OCI-LY3 (cell line): ENCODE measurements around the gene NUPR1.

ENCODE experiments used
- EZH2phosphoT487 ChIP-seq: fragments of 200-600 bp; shearing (Covaris generic); IDR thresholded peaks from 2 replicates; pipeline ENCODE4 v1.6.1; 2018; ENCODE audit warnings: antibody characterized with exemption, mixed run types, low read depth
- TF ChIP-seq, protein P1 (sequence below): fragments of 200-600, 300-600 bp; sonication (generic); IDR thresholded peaks from 2 replicates; pipeline ENCODE4 v1.5.1; 2014; ENCODE audit warnings: antibody characterized with exemption, low read length, low read depth

DNA sequence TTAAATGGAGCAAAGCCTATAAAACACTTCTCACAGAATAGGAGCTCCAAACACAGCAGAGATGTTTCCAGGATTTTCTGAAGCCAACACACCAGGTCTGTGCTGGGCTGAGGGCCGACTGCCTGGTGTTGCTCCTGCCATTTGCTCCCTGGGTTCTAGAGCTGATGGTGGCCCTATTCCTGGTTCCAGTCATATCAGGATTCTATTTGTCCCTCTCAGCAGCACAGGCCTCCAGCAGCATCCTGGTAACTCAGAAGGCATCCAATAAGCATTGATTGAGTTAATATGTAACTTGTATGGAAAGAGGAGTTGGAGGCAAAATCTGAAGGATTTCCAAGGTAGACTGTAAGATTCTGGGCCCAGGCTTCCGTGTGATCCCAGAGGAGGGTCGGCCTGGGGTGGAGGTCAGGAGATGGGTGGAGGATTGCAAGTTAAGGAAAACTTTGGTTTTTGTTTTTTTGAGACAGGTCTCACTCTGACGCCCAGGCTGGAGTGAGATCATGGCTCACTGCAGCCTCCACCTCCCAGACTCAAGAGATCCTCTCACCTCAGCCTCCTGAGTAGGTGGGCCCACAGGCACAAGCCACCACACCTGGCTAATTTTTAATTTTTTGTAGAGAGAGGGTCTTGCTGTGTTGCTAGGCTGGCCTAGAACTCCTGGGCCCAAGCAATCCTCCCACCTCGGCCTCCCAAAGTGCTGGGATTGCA, 5.7 kb downstream of the NUPR1 start:
- TF ChIP-seq, protein P1, sequence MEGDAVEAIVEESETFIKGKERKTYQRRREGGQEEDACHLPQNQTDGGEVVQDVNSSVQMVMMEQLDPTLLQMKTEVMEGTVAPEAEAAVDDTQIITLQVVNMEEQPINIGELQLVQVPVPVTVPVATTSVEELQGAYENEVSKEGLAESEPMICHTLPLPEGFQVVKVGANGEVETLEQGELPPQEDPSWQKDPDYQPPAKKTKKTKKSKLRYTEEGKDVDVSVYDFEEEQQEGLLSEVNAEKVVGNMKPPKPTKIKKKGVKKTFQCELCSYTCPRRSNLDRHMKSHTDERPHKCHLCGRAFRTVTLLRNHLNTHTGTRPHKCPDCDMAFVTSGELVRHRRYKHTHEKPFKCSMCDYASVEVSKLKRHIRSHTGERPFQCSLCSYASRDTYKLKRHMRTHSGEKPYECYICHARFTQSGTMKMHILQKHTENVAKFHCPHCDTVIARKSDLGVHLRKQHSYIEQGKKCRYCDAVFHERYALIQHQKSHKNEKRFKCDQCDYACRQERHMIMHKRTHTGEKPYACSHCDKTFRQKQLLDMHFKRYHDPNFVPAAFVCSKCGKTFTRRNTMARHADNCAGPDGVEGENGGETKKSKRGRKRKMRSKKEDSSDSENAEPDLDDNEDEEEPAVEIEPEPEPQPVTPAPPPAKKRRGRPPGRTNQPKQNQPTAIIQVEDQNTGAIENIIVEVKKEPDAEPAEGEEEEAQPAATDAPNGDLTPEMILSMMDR: no peak
- no peak for TF ChIP-seq EZH2phosphoT487
